SK-N-SH treated with all-trans-retinoic acid at 6 μM for 48 hours (cell line): ENCODE results near the gene CCNY.

ENCODE experiments used
- ARNTL ChIP-seq: fragments of 450-650 bp; formaldehyde crosslinking; IDR thresholded peaks from 2 replicates; pipeline ENCODE4 v1.5.0; 2020; ENCODE audit warnings: low read depth, mild to moderate bottlenecking, moderate library complexity, borderline replicate concordance
- BACH2 ChIP-seq: fragments of 250-450 bp; sonication (Bioruptor Pico); IDR thresholded peaks from 2 replicates; pipeline ENCODE4 v1.9.0; 2021; ENCODE audit warnings: mild to moderate bottlenecking, borderline replicate concordance
- ESRRG ChIP-seq: fragments of 250-450 bp; sonication (Bioruptor Pico); IDR thresholded peaks from 2 replicates; pipeline ENCODE4 v1.6.1; 2021; ENCODE audit warnings: mild to moderate bottlenecking
- GLIS3 ChIP-seq: fragments of 250-450 bp; sonication (Bioruptor Pico); IDR thresholded peaks from 2 replicates; pipeline ENCODE4 v1.5.0; 2020; ENCODE audit warnings: mild to moderate bottlenecking, moderate library complexity
- OSR1 ChIP-seq: fragments of 250-450 bp; sonication (Bioruptor Pico); IDR thresholded peaks from 2 replicates; pipeline ENCODE4 v1.8.0; 2022; ENCODE audit warnings: moderate library complexity, mild to moderate bottlenecking, inconsistent platforms
- RARB ChIP-seq: fragments of 250-450 bp; sonication (Bioruptor Pico); IDR thresholded peaks from 2 replicates; pipeline ENCODE4 v1.8.0; 2021; ENCODE audit warnings: mild to moderate bottlenecking, moderate library complexity
- SNAI2 ChIP-seq: fragments of 250-450 bp; sonication (Bioruptor Pico); IDR thresholded peaks from 2 replicates; pipeline ENCODE4 v1.5.0; 2020; ENCODE audit warnings: mild to moderate bottlenecking, moderate library complexity
- TCF4 ChIP-seq: fragments of 250-450 bp; sonication (Bioruptor Pico); IDR thresholded peaks from 2 replicates; pipeline ENCODE4 v1.8.0; 2021; ENCODE audit warnings: mild to moderate bottlenecking, moderate library complexity, borderline replicate concordance
- ZFP30 ChIP-seq: fragments of 450-650 bp; formaldehyde crosslinking; IDR thresholded peaks from 2 replicates; pipeline ENCODE4 v1.5.0; 2022; ENCODE audit warnings: mild to moderate bottlenecking, moderate library complexity
- ZNF8 ChIP-seq: fragments of 450-650 bp; formaldehyde crosslinking; IDR thresholded peaks from 2 replicates; pipeline ENCODE4 v1.5.0; 2020; ENCODE audit warnings: mild to moderate bottlenecking, moderate library complexity

DNA sequence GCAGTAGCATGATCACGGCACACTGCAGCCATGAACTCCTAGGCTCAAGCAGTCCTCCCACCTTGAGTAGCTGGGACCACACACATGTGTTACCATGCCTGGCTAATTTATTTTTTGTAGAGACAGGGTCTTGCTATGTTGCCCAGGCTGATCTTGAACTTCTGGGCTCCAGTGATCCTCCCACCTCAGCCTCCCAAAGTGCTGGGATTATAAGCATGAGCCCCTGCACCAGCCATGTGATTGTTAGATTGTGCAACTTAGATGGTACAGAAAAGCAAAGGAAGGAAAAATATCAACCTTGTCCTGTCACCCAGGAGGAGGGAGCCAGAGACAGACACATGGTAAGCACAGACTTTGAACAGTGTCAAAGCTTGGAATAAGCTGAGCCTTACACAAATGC, 73.5 kb downstream of the CCNY start:
- TF ChIP-seq ESRRG (CRISPR knock-in tag) (no peak), TCF4 (CRISPR knock-in tag) (no peak), ZNF8 (no peak), RARB (CRISPR knock-in tag) (no peak), ARNTL (CRISPR knock-in tag) (no peak), BACH2 (CRISPR knock-in tag) (no peak), GLIS3 (no peak), ZFP30 (CRISPR knock-in tag) (no peak), OSR1 (CRISPR knock-in tag) (no peak), SNAI2 (CRISPR knock-in tag) (no peak)
